Dermis blood vessel endothelial cell (primary cell): Measurements from ENCODE around the gene TULP1. TPM values are rescaled to one million over a fixed set of nuclear protein-coding genes. Genes with fewer than 3 reads are reported as not detected.
"Not testable (repeated sequence)": the region's sequence is repeated elsewhere in the genome, so short reads cannot be mapped to it uniquely, and the experiment has no call there.

Experiments
- DNase-seq: peaks from one replicate; pipeline ENCODE4 v3.0.0; 2010
- total RNA-seq: library from RNA; depleted of rRNA; stranded (reverse); fragments of >200 nt; gene quantifications from 2 replicates; pipeline ENCODE4 v1.2.3, GENCODE V29; 2014

The TULP1 gene
- not detected in 2 replicates for total RNA-seq

DNA sequence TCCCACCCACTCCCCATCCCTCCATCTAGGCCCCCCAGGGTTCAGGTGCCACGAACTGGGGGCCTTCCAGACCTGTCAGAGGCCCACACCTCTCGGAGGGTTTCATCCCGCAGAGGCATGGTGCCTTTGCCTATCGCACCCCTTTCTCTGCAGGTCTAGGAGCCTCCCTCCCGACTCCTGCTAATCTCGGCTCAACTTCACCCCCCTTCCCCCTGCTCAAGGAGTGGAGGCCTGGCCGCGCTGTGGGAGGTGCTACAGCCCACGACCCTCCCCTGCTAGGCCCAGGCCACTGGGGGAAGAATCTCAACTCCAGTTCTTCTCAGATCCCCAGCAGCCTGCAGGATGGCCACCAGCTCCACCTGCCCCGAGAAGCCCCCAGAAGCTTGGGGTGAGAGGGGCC, at the start of gene TULP1:
TSS of gene TULP1 (minus strand) at position 157 of the 400 bp plus-strand sequence. CDS start at position 119, 38 bp downstream.
- DNase-seq: no peak

DNA sequence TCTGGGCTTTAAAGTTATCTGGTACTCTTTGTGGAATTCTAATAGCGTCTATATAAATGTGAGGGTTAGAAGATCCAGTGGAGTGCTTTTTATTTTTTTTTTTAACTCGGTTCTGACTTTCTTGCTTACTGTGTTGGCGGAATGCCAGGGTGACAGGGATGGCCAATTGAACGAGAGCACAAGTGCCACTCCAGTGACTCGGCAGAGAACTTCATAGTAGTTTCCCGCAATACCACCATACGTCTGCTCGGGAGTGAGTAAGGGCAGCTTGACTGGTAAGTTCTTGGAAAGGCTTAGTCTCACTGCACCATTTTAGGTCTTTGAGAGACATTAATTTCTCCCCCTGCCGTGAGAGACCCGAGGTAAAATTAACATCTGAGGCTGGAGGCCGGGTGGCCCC, 49.4 kb upstream of the TULP1 start:
- no peak for DNase-seq

DNA sequence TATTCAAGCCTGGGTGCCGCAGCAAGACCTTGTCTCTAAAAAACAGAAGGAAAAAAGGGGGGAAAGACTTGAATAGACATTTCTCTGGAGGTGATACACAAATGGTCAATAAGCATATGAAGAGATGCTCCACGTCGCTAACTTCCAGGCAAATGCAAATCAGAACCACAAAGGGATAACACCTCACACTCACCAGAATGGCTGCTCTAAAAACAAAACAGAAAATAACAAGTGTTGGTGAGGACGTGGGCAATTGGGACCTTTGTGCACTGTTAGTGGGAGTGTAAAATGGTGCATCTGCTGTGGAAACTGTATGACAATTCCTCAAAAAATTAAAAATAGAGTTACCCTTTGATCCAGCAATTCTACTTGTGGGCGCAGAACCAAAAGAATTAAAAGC, 48.4 kb upstream of the TULP1 start:
- DNase-seq: no peak

- no peak for DNase-seq
Measured at GRCh38 chr6:35558571-35558970, 45.9 kb upstream of the TULP1 start.

GRCh38 chr6:35557239-35557638, 44.5 kb upstream of the TULP1 start:
- no peak for DNase-seq

DNA sequence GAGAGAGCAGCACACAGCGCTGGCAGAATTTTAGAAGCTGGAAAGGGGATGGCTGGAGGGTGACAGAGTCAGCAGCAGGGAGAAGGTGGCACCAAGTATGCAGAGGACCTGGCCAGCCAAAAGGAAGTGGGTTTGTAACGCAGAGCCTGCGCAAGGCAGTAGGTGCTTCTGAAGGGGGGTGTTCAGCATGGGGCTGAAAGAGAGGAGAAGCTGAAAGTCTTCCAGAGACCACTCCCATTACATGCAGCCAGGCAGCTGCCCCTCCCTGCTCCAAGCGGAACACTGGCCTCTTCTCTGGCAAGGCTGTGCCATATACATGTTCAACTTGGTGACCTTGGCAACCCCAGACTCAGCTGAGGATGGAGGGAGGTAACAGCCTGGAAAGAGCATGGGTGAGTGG, 42.1 kb upstream of the TULP1 start:
- no peak for DNase-seq

- no peak for DNase-seq
Measured at GRCh38 chr6:35553315-35553714, 40.6 kb upstream of the TULP1 start.

DNA sequence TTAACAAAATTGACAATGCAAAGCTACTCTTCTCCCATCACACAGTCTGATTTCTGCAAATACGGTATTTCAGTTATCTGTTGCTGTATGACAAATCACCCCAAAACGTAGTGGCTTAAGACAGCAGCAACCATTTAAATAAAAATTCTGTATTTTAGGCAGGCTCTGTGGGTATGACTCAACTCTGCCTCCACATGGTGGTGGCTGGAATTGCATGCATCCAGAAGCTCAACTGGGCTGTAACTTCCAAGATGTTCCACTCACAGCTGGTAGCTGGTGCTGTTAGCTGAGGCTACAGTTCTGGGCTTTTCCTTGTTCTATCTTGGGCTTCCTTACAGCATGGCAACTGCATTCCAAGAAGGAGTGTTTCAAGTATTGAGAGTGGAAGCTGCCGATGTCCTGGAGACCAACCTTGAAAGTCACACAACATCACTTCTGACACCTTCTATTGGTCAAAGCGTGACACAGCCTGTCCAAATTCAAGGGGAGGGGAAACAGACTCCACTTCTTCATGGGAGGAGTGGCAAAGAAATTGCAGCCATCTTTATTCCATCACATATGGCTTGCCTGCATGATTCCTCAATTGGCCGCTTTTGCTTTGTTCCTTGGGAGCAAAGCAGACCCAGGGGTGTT, 39.7 kb upstream of the TULP1 start:
- DNase-seq: peak; percentile 64

DNA sequence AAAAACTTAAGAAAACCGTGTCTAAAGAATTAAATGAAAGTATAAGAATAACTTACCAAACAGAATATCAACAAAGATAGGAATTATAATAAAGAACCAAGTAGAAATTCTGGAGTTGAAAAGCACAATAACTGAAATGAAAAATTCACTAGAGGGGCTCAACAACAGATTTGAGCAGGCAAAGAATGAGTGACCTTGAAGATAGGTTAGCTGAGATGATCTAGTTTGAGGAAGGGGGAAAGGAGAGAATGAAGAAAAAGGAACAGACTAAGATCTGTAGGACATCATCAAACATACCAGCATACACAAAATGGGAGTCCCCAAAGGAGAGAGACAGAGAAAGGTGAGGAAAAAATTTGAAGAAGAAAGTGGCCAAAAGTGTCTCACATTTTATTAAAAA, 37.7 kb upstream of the TULP1 start:
- no peak for DNase-seq

- peak; percentile 23 for DNase-seq
Measured at GRCh38 chr6:35547676-35548075, 35.0 kb upstream of the TULP1 start.

DNA sequence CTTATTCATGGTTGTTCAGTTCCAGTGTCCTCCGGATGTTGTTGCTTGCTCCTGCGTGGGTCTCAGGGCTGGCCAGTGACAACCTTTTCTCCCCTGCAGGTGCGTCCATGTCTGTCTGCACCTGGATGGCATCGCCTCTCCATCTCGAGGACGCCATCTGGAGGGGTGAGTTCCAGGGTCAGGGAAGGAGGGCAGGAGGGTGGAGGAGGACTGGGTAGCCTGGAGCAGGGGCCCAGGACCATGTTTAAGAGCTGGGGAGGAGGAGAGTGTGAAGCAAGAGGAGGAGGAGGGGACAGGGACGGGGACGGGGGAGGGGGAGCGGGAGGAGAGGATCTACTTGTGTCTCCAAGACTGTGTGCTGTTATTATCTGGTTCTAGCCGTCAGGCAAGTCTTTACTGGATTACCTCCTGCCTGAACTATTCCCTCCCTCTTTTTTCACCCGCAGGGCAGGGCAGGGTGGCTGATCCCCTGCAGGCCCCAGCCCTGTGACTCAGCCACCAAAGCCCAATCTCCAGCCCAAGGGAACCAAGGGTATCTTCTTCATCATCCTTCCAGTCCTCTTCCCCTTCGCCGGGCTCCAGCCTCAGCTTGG, 32.2 kb upstream of the TULP1 start:
- no peak for DNase-seq

- no peak for DNase-seq
Measured at GRCh38 chr6:35543459-35544193, 30.9 kb upstream of the TULP1 start.

DNA sequence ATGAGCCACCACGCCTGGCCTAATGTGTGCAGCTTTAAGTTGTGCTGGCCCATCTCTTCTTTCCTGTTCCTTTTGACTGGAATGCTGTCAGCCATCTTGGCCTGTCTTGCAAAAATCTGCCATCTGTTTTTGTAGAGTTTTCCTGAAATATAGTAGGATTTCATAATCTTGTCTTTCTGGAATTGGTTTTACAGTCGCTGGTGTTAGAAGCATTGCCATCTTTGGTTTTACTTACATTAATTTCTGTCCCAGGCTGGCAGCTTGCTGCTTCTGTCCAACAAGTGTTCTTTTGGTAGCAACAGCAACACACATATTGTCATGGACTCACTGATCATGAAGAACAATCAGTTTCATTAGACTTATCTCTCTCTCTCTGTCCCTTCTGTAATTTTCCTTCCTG, 29.1 kb upstream of the TULP1 start:
- DNase-seq: peak; percentile 4

- DNase-seq: no peak
Measured at GRCh38 chr6:35539223-35539622, 26.5 kb upstream of the TULP1 start.

DNA sequence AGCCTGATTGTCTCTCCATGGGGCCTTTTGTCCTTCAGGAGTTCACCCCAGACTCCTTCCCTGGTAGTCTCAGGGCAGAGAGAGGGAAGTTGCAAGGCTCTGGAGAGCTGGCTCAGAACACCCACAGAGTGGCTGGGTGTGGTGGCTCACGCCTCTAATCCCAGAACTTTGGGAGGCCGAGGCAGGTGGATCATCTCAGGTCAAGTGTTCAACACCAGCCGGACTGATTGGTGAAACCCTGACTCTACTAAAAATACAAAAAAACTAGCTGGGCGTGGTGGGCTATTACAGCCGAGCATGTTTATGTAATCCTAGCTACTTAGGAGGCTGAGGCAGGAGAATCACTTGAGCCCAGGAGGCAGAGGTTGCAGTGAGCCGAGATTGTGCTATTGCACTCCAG, 23.2 kb upstream of the TULP1 start:
- not testable (repeated sequence) for DNase-seq

DNA sequence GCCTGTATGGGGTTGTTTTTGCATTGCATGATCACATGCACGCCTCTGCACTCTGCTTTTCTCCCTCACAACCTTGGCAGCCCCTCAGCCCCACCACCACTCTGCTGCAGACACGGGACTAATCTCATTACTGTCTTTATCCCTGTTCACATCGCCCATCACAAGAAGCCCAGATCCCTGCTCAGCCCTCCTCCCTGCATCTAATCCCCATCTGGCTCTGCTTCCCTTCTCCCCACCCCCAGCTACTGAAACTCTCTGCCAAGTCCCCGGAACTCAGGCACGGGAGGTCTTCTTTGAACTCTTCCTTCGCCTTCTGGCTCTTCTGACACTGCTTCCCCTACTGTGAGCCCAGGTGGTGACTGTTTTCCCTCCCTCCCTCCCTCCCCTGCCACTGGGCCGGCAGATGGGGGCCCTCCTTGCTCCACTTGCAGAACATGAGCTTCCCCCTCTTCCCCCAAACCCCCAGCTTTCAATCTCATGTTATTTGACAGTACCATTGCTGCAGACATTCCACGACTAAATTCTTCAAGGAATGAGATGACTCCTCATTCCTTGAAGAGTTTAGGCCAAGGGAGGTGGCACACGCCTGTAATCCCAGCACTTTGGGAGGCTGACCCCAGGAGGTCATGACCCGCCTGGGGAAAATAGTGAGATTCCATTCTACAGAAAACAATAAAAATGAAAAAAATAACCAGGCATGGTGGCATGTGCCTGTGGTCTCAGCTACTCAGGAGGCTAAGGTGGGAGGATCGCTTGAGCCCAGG, 21.9 kb upstream of the TULP1 start:
- no peak for DNase-seq

- no peak for DNase-seq
Measured at GRCh38 chr6:35533981-35534380, 21.3 kb upstream of the TULP1 start.

DNA sequence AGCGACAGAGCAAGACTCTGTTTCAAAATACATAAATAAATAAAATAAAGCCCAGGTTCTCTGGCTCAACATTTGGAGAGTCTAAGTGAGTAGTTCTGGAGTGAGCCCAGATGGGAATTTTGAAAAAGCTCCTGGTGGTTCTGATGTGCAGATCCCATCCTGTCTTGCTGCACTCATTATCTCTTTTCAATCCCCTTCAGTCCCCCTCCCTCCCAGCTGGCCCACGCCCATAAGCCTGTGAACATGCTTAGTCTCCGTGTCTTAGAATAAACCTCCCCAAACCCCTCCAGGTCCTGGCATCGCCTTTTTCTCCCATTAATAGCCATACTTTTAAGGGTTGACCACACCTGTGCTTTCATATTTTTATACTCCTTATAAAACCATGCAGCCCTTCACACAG, 19.4 kb upstream of the TULP1 start:
- DNase-seq: no peak

DNA sequence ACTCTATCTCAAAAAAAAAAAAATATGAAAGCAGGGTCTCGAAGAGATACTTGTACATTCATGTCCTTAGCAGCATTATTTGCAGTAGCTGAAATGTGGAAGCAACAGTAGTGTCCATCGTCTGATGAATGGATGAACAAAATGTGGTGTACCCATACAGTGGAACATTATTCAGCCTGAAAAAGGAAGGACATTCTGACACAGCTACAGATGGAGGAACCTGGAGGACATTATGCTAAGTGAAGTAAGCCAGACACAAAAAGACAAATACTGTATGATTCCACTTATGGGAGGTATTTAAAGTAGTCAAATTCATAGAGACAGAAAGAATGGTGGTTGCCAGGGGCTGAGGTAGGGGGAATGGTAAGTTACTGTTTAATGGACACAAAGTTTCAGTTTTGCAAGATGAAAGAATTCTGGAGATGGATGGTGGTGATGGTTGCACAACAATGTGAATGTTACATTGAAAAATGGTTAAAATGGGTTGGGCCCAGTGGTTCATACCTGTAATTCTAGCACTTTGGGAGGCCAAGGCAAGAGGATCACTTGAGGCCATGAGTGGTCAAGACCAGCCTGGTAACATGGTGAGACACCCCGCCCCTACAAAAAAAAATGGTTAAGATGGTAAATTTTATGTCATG, 11.8 kb upstream of the TULP1 start:
- DNase-seq: no peak

- DNase-seq: peak; percentile 82
Measured at GRCh38 chr6:35522660-35523658, 10.3 kb upstream of the TULP1 start.

DNA sequence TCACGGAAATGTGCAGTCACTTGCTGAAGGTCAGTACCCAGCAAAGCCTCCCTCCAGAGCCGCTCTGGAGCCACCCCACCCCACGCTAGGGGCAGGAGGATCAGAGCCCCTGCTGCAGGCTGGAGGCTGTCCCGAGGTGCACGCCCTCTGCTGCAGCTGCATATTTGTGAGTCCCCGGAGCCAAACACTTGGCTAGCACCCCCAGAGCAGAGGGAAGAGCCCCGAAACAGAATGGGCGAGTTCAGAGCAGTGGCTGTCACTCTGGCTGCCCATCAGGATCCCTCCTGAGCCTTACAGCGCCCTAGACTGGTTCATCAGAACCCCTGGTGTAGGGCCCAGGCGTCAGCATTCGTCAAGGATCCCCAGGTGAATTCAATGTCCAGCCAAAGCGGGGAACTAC, 9.5 kb upstream of the TULP1 start:
- no peak for DNase-seq

- DNase-seq: no peak
Measured at GRCh38 chr6:35521235-35521634, 8.5 kb upstream of the TULP1 start.
